HG03175 (cell line): ENCODE results near the gene VSTM2L.

ENCODE experiments used
- ATAC-seq: cut with Tn5 transposase; IDR thresholded peaks from one replicate; pipeline ENCODE4 v1.9.1; 2021; ENCODE audit warnings: mild to moderate bottlenecking, moderate library complexity; ENCODE audit not compliant: unreplicated experiment

VSTM2L gene

GRCh38 chr20:37986873-37987601 lies 84.1 kb downstream of the VSTM2L start:
- no peak for ATAC-seq

GRCh38 chr20:37987602-37988290 lies 84.8 kb downstream of the VSTM2L start:
- no peak for ATAC-seq

GRCh38 chr20:37988306-37988954 lies 85.5 kb downstream of the VSTM2L start:
- ATAC-seq, result no peak

- no peak for ATAC-seq
Observed at GRCh38 chr20:37989601-37990295, 86.8 kb downstream of the VSTM2L start.

- ATAC-seq, result peak; percentile 91
Observed at GRCh38 chr20:37990571-37991151, 87.7 kb downstream of the VSTM2L start.

GRCh38 chr20:37991157-37991866 lies 88.4 kb downstream of the VSTM2L start:
- no peak for ATAC-seq

- ATAC-seq, result no peak
Observed at GRCh38 chr20:37991908-37992307, 89.0 kb downstream of the VSTM2L start.

GRCh38 chr20:37992802-37993409 lies 90.0 kb downstream of the VSTM2L start:
- no peak for ATAC-seq

- no peak for ATAC-seq
Observed at GRCh38 chr20:37994512-37994911, 91.6 kb downstream of the VSTM2L start.
